ENCODE measurements around the gene CAB39. TPM values are rescaled to one million over a fixed set of nuclear protein-coding genes. Genes with fewer than 3 reads are reported as not detected.
A peak's percentile ranks its signal among the peaks of the same experiment; 100 is the strongest.

The CAB39 gene
- total and polyA plus RNA-seq, 2 donors (not counting 1 experiment from before 2014, with no cell fraction given): 21.7 to 75.7 TPM

- ATAC-seq (ENCODE audit: low read depth): no peak
- ChIA-PET CTCF (no interaction called here), POLR2A (no interaction called here)
- no CpG with 5 or more reads among the region's 2 CpGs for WGBS (ENCODE audit: insufficient coverage)
- peaks cover 56% of the 10 kb centered on the region for H4K20me1 ChIP-seq (ENCODE audit: control insufficient read depth, insufficient read depth, low read length, poor library complexity, severe bottlenecking)
- H3K4me1 ChIP-seq (ENCODE audit: control insufficient read depth in 2 of 2, insufficient read depth in 2 of 2, low read length in 2 of 2): peaks cover 0 to 5% of the 10 kb centered on the region in 2 donors
- H3K4me3 ChIP-seq (ENCODE audit: control extremely low read depth in 1 of 5, extremely low read depth in 1 of 5, insufficient read depth in 1 of 5, low read depth in 2 of 5, low read length in 4 of 5): no peak overlapping the region
- H3K4me2 ChIP-seq (replicated peaks; ENCODE audit: low read depth, low read length, poor library complexity, severe bottlenecking): no peak overlapping the region
- Mint-ChIP-seq H3K4me1 (peaks cover 45% of the 10 kb centered on the region), H3K27me3 (no peaks in the 10 kb centered on the region), H3K9me3 (ENCODE audit: insufficient read depth) (no peaks in the 10 kb centered on the region), H3K27ac (peak overlapping the region; percentile 4), H3K4me3 (no peak overlapping the region)
- no peak overlapping the region for H3K27ac ChIP-seq (ENCODE audit: low read length in 2 of 2)
- no peak overlapping the region for H2AFZ ChIP-seq (ENCODE audit: insufficient read depth, low read depth, low read length, poor library complexity, severe bottlenecking)
- no peak overlapping the region for H3K9ac ChIP-seq (ENCODE audit: low read length)
- no peaks in the 10 kb centered on the region for H3K9me3 ChIP-seq (ENCODE audit: control extremely low read depth in 1 of 3, control insufficient read depth in 2 of 3, insufficient read depth in 1 of 3, low read length in 2 of 3)
- peaks cover 12 to 28% of the 10 kb centered on the region in 2 experiments for H3K36me3 ChIP-seq (replicated peaks in 1 of 2; ENCODE audit: control extremely low read depth in 1 of 2, control insufficient read depth in 1 of 2, extremely low read depth in 1 of 2, insufficient read depth in 2 of 2, low read length in 1 of 2)
- H3K79me2 ChIP-seq (ENCODE audit: control insufficient read depth, insufficient read depth, low read length): peaks cover 72% of the 10 kb centered on the region
- H3K27me3 ChIP-seq (replicated peaks in 1 of 4; ENCODE audit: control extremely low read depth in 1 of 4, control insufficient read depth in 3 of 4, insufficient read depth in 4 of 4, low read length in 3 of 4): no peaks in the 10 kb centered on the region
- intact Hi-C loops (cut with micrococcal nuclease): no loop called here
- no peak for DNase-seq
- TF ChIP-seq CTCF (IDR thresholded peaks at IDR 0.05): no peak
- no peak for TF ChIP-seq EZH2 (IDR thresholded peaks at IDR 0.05; ENCODE audit: borderline replicate concordance, insufficient read depth, low read depth, low read length, poor library complexity, severe bottlenecking)
Observed at GRCh38 chr2:230757476-230757875, 44.8 kb downstream of the CAB39 start.

DNA sequence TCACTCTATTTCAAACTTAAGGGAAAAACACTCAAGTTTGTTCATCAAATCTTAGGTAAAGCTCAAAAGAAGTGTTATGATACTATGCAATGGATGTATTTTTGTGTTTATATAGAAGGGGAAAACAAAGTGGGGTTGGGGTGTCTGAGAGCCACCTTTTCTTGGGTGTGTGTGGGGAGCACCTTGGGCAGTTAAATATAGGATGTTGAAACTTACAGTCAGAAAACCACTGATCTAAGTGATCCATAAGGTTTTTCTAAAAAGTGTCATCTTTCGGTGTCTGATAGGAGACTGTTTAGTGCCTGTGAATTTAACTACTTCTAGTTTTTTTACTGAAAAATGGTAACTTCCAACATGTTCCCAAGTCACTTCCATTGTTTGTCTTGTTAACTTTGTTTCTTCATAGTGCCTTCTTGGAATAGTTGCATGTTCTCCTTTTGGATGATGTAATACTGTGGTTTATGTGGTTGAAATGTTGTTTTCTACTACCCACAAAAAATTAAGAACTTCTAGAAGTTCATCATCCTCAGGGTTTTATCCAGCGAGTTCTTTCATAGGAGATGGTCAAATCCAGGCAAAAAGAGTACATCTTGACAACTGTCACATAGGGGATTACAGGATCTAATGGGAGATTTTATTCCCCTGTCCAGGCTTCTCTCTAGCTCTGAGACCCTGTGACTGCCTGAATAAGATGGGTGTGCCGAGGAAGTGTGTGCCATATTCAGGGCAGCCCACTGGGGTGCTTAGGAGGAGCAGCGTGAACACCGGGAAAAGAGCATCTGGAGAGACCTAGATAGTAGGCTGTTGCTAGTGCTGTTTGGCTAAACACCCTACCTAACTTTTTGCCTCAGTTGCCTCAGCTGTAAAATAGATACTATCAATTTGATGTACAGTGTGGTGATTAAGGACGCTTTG is 46.2 kb downstream of the CAB39 start:
- Histone ChIP-seq H3K9me3 (ENCODE audit: control extremely low read depth in 1 of 3, control insufficient read depth in 2 of 3, insufficient read depth in 1 of 3, low read length in 2 of 3) (no peaks in the 10 kb centered on the region), H4K20me1 (ENCODE audit: control insufficient read depth, insufficient read depth, low read length, poor library complexity, severe bottlenecking) (peaks cover 43% of the 10 kb centered on the region), H3K79me2 (ENCODE audit: control insufficient read depth, insufficient read depth, low read length) (peaks cover 65% of the 10 kb centered on the region), H3K27ac (ENCODE audit: low read length in 2 of 2) (no peak overlapping the region), H3K4me2 (replicated peaks; ENCODE audit: low read depth, low read length, poor library complexity, severe bottlenecking) (no peak overlapping the region), H3K27me3 (replicated peaks in 1 of 4; ENCODE audit: control extremely low read depth in 1 of 4, control insufficient read depth in 3 of 4, insufficient read depth in 4 of 4, low read length in 3 of 4) (no peaks in the 10 kb centered on the region), H3K4me1 (ENCODE audit: control insufficient read depth in 2 of 2, insufficient read depth in 2 of 2, low read length in 2 of 2) (peaks cover 0 to 5% of the 10 kb centered on the region in 2 donors), H3K4me3 (ENCODE audit: control extremely low read depth in 1 of 5, extremely low read depth in 1 of 5, insufficient read depth in 1 of 5, low read depth in 2 of 5, low read length in 4 of 5) (no peak overlapping the region), H3K9ac (ENCODE audit: low read length) (no peak overlapping the region), H3K36me3 (replicated peaks in 1 of 2; ENCODE audit: control extremely low read depth in 1 of 2, control insufficient read depth in 1 of 2, extremely low read depth in 1 of 2, insufficient read depth in 2 of 2, low read length in 1 of 2) (peaks cover 12 to 32% of the 10 kb centered on the region in 2 experiments), H2AFZ (ENCODE audit: insufficient read depth, low read depth, low read length, poor library complexity, severe bottlenecking) (no peak overlapping the region)
- Mint-ChIP-seq H3K4me1 (peaks cover 39% of the 10 kb centered on the region), H3K27me3 (no peaks in the 10 kb centered on the region), H3K9me3 (ENCODE audit: insufficient read depth) (no peaks in the 10 kb centered on the region), H3K4me3 (no peak overlapping the region), H3K27ac (peak overlapping the region; percentile 43)
- ChIA-PET POLR2A (no interaction called here), CTCF (interaction anchor here (1.0 to 1.4 kb wide), 2 partner anchors 10 to 228 kb away, joined by 3 to 4 read pairs; no protein-coding TSS in a partner anchor)
- no peak for TF ChIP-seq CTCF (IDR thresholded peaks at IDR 0.05)
- no peak for TF ChIP-seq EZH2 (IDR thresholded peaks at IDR 0.05; ENCODE audit: borderline replicate concordance, insufficient read depth, low read depth, low read length, poor library complexity, severe bottlenecking)
- DNase-seq (no peak), ATAC-seq (ENCODE audit: low read depth) (no peak)
- WGBS (ENCODE audit: insufficient coverage): 93% methylated on average over 3 of the region's 6 CpGs
- intact Hi-C loops (cut with micrococcal nuclease): no loop called here

Data from B cell (primary cell).